Esophagus muscularis mucosa (tissue), 4 donors: Measurements from ENCODE around the gene PRRX2. TPM values are rescaled to one million over a fixed set of nuclear protein-coding genes. Genes with fewer than 3 reads are reported as not detected.

Source experiments
- DNase-seq: peaks from one replicate; pipeline ENCODE4 v3.0.0-alpha.2; 2017; ENCODE audit errors: extremely low spot score
- H3K27ac ChIP-seq, 4 donors: fragments of 200-600 bp; sonication (generic); replicated peaks in 1 of 4; 1 replicate in 3 of 4; 2 replicates in 1 of 4; pipeline ENCODE4 v1.5.1; 2016 to 2019; ENCODE audit warnings: mild to moderate bottlenecking in 1 of 4
- H3K27me3 ChIP-seq, 4 donors: fragments of 200-600 bp; sonication (generic); one replicate each; pipeline versions ENCODE4 v1.5.1 to v1.6.0; 2016 to 2019
- H3K36me3 ChIP-seq, 4 donors: fragments of 200-600 bp; sonication (generic); one replicate each; pipeline ENCODE4 v1.5.1; 2016 to 2019
- H3K4me1 ChIP-seq, 4 donors: fragments of 200-600 bp; sonication (generic); one replicate each; pipeline ENCODE4 v1.5.1; 2016 to 2019
- H3K4me3 ChIP-seq, 4 donors: fragments of 200-600 bp; sonication (generic); 1 replicate in 2 of 4; 2 replicates in 2 of 4; pipeline ENCODE4 v1.5.1; 2016 to 2019; ENCODE audit warnings: mild to moderate bottlenecking in 4 of 4, moderate library complexity in 1 of 4
- H3K9me3 ChIP-seq, 4 donors: fragments of 200-600 bp; sonication (generic); 1 replicate in 3 of 4; 2 replicates in 1 of 4; pipeline ENCODE4 v1.5.1; 2016 to 2019
- CTCF ChIP-seq, 3 experiments: fragments of 200-600 bp in 2 of 3; fragments of 450-650 bp in 1 of 3; sonication (generic) in 2 of 3; IDR thresholded peaks; one replicate each; pipeline ENCODE4 v1.5.1; 2017 to 2019; ENCODE audit warnings: antibody characterized with exemption in 3 of 3, mild to moderate bottlenecking in 2 of 3, moderate library complexity in 1 of 3
- EP300 ChIP-seq: sonication (generic); formaldehyde crosslinking; IDR thresholded peaks from one replicate; pipeline ENCODE4 v1.6.1; 2017; ENCODE audit warnings: antibody characterized with exemption
- POLR2A ChIP-seq: fragments of 450-650 bp; IDR thresholded peaks from one replicate; pipeline ENCODE4 v1.6.1; 2017; ENCODE audit warnings: antibody characterized with exemption, moderate library complexity, mild to moderate bottlenecking, low read depth
- POLR2AphosphoS5 ChIP-seq, 2 donors: sonication (generic); formaldehyde crosslinking; IDR thresholded peaks; one replicate each; pipeline ENCODE4 v1.6.1; 2017; ENCODE audit warnings: antibody characterized with exemption in 2 of 2
- WGBS: methylation state at CpG from one replicate; pipeline ENCODE4 v1.1.5; 2018; 5-methylcytosine and 5-hydroxymethylcytosine counted together
- intact Hi-C: fragments of 100-400 bp; cut with DNase I; formaldehyde crosslinking; loops from one replicate; pipeline ENCODE4 v1.15.1; 2023
- total RNA-seq, 4 donors: library from RNA; depleted of rRNA; stranded (reverse); fragments of >200 nt; gene quantifications; one replicate each; pipeline versions ENCODE4 v1.1.0 to v1.2.1, GENCODE V29; 2016

PRRX2 gene
- total RNA-seq, 4 donors from 2014 or later: 1.7 to 13.1 (median 6.2) TPM

GRCh38 chr9:129768486-129768885, 103.0 kb downstream of the PRRX2 start:
- no peaks in the 10 kb centered on the region for H3K9me3 ChIP-seq
- H3K4me1 ChIP-seq: peaks cover 0 to 3% (median under 1%) of the 10 kb centered on the region in 4 donors
- H3K27ac ChIP-seq: no peak overlapping the region
- no peaks in the 10 kb centered on the region for H3K27me3 ChIP-seq
- TF ChIP-seq POLR2A (no peak), CTCF (IDR thresholded peaks at IDR 0.05) (no peak), EP300 (no peak), POLR2AphosphoS5 (IDR thresholded peaks at IDR 0.05) (no peak)
- no peak overlapping the region for H3K4me3 ChIP-seq
- WGBS: 95% methylated on average over 6 of the region's 6 CpGs
- no peak for DNase-seq
- no peaks in the 10 kb centered on the region for H3K36me3 ChIP-seq
- intact Hi-C loops: no loop called here

- 82% methylated on average over 5 of the region's 5 CpGs for WGBS
- intact Hi-C loops: no loop called here
- H3K36me3 ChIP-seq: no peaks in the 10 kb centered on the region
- no peak for DNase-seq
- H3K27ac ChIP-seq: no peak overlapping the region
- H3K9me3 ChIP-seq: no peaks in the 10 kb centered on the region
- H3K4me3 ChIP-seq: no peak overlapping the region
- no peaks in the 10 kb centered on the region for H3K4me1 ChIP-seq
- TF ChIP-seq POLR2AphosphoS5 (IDR thresholded peaks at IDR 0.05) (no peak), EP300 (no peak), POLR2A (no peak), CTCF (IDR thresholded peaks at IDR 0.05) (no peak)
- H3K27me3 ChIP-seq: no peaks in the 10 kb centered on the region
Measured at GRCh38 chr9:129769669-129770068, 104.2 kb downstream of the PRRX2 start.

GRCh38 chr9:129770741-129771140, 105.3 kb downstream of the PRRX2 start:
- Histone ChIP-seq H3K27ac (no peak overlapping the region), H3K9me3 (no peaks in the 10 kb centered on the region), H3K4me1 (no peaks in the 10 kb centered on the region), H3K27me3 (no peaks in the 10 kb centered on the region), H3K36me3 (no peaks in the 10 kb centered on the region), H3K4me3 (no peak overlapping the region)
- TF ChIP-seq EP300: no peak
- intact Hi-C loops: no loop called here
- WGBS: 93% methylated on average over 5 of the region's 5 CpGs
- DNase-seq: no peak

Other genes starting within 250 kb of the PRRX2 start
- under 1 TPM in 1 of 4 donors, not detected in 3; 0.34 TPM for gene C9orf50, start 44.5 kb upstream of the PRRX2 start, total RNA-seq
- gene NTMT1, start 39.5 kb upstream of the PRRX2 start, total RNA-seq: 10 to 100 TPM; 20.3 to 33.3 (median 31.9) TPM
- gene ASB6, start 23.5 kb upstream of the PRRX2 start, total RNA-seq: 10 to 100 TPM; 13.3 to 30.0 (median 22.0) TPM
- gene PTGES, start 87.4 kb downstream of the PRRX2 start, total RNA-seq: 1 to 10 TPM; 1.7 to 4.6 (median 4.3) TPM
- gene TOR1B, start 137.5 kb downstream of the PRRX2 start, total RNA-seq: 10 to 100 TPM; 24.5 to 29.0 (median 26.0) TPM
- gene TOR1A, start 158.5 kb downstream of the PRRX2 start, total RNA-seq: 10 to 100 TPM; 29.7 to 46.4 (median 34.4) TPM
- gene C9orf78, start 169.6 kb downstream of the PRRX2 start, total RNA-seq: 100 to 1,000 TPM in 1 of 4 donors, 10 to 100 TPM in 3; 47.3 to 139 (median 62.6) TPM
- 10 to 100 TPM; 31.1 to 45.3 (median 38.7) TPM for gene USP20, start 169.8 kb downstream of the PRRX2 start, total RNA-seq